ENCODE data around the gene RASAL3.
"Not testable (repeated sequence)": the region's sequence is repeated elsewhere in the genome, so short reads cannot be mapped to it uniquely, and the experiment has no call there.

Gene RASAL3

DNA sequence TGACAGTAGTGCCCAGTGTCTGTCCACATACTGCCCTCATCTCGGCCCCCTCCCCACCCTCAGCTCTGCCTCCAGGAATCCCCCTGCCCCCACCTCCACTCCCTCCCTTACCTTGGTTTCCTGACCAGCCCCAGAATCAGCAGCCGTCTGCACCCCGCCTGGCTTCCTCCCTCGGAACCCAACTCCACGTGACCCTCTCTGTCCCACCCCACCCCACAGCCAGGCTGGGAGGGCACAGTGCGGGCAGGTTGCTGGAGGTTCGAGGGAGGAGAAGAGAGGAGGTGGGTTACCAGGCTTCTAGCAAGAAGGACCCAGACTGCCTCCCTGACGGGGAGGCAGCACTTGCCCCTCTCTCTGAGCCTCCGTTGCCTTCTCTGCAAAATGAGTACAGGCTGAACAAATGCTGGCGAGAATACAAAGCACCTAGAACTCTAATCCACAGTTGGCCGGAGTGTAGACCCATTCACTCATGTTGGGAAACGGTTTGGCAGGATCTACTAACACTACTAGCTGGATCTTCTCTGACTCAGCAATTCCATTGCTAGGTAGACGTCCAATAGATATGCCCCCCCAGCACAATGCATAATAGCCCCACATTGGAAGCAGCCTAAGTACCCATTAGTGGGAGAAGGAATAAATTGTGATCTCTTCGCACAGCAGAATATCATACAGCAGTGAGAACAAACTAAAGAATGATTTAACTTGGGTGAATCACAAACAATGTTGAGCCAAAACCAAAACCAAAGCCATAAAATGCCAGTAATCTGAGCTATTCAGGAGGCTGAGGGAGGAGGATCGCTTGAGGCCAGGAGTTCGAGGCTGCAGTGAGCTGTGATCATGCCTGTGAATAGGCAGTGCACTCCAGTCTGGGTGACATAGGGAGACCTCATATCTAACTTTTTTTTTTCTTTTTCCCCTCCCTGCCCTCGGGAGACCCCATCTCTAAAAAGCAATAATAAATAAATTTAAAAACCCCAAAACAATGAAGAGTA, at the start of gene RASAL3:
RASAL3 (minus strand) TSS at position 151 of the 992 bp plus-strand sequence. CDS start 186 bp downstream, outside the sequence.
- DNase-seq = no peak

DNA sequence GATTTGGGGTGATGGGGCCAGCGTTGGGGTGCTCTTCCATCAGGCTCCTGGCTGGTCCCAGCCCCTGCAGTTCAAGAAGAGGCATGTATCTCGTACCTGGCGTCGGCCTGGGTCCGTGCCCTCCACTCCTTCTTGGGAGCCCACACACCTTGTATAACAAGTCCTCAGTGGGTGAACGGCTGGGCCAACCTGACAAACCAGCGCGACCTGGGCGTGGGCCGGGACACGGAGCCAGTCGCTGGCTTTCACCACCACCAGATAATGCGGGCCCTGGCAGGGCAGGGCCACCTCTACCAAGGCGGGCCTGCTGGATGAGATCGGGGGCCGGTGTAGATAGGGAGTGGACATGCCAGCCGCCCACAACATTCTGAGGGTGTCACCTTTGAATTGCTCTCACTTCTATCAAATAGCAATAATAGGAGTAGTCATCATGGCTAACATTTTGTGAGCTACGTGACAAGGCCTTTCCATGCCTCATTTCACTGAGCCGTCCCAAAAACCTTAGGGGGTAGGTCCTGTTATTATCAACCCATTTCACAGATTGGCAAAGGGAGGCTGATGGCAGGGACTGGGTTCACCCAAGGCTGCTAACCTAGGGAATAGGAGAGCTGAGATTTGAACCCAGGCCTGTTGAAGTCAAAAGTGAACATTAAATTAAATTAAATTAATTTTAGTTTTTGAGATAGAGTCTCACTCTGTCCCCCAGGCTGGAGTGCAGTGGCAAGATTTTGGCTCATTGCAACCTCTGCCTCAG, 47.5 kb upstream of the RASAL3 start:
- DNase-seq = no peak

DNA sequence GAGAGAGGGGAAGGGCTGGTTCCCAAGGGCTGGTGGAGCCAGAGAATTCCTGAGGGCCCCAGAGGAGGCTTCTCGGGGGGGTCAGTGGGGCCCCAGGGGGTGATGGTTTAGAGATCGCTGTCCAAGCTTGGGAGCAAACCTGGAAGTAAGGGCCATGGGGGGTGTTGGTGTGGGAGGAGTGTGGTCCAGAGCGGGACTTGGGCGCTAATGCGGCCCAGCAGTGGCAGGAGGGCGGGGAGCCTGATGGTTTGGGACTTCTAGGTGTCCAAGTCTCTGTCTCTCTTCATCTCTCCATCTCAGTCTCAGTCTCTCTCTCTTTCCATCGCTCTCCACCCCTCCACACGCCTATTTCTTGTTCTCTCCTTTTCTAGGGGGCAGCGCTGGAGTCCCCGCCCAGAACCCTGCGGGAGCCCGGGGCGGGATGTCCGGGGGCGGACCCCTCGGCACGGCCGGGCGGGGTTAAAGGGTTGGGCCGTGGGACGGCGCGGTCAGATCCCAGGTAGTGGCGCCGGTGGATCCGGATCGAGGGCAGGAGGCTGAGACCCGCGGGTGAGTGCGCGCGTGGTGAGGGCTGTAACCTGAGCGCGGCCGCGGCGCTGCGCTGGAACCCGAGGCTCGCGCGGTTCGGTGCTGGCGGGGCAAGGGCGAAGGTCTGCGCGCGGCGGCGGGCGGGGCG, 43.8 kb upstream of the RASAL3 start, which contains the start of gene CYP4F22:
CYP4F22 (plus strand) TSS at position 491 of the 676 bp plus-strand sequence. CDS start 16,812 bp downstream, outside the sequence.
- DNase-seq = no peak

DNA sequence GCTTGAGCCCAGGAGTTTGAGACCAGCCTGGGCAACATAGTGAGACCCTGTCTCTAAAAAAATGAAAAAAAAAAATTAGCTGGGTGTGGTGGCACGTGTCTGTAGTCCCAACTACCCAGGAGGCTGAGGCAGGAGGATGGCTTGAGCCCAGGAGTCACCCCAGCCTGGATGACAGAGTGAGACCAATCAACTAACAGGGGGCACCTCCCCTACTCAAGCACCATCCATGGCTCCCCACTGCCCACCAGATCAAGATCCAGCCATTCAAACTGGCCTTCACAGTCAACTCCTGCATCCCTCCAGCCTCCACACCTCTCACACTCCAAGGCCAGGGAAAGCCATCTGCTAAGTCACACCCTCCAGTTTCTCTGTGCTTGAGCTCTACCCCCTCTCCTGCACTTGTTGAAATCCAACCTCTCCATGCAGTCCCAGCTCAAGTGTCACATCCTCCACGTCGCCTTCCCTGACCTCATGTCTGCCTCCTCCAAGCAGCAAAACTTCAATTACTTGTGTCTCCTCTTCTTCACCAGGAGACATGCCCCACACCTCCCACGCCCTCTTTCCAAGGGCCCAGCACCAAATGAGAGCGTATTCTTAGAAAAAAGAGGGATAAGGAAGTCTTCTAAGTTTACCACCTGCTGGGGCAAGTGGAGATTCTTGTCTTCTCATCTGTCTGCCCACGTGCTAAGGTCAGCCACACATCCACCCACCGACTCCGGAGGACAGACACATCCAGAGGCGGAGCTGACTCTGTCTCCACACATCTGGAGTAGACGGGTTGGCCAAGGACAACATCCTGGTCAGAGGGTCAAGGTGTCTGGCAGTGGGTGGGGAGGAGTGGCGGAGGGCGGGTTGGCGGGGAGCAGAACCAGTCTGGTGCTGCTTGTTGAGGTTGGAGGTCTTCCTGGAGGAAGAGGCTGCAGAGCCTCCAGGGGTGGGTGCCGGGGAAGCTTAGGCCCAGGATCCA, 43.0 kb upstream of the RASAL3 start:
- no peak for DNase-seq

DNA sequence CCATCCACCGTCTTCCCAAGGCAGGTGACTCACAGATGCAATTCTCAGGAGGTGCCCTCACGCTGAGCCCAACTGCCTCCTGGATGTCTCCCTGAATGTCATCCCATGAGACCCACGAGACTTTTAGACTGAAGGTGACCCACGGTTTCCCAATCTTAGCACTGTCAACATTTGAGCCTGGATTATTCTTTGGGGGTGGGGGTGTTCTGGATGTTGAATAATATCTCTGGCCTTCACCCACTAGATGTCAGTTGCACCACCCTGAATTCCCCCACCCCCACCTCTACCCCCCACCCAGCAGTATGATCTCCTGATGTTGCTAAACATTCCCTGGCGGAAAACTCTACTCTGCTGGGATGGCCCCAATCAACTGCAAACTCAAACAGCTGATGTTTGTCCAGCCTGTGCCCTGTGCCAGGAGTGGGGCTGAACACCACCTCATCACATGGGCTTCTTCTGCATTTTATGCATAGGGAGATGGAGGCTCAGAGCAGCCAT, 41.8 kb upstream of the RASAL3 start:
- no peak for DNase-seq

DNA sequence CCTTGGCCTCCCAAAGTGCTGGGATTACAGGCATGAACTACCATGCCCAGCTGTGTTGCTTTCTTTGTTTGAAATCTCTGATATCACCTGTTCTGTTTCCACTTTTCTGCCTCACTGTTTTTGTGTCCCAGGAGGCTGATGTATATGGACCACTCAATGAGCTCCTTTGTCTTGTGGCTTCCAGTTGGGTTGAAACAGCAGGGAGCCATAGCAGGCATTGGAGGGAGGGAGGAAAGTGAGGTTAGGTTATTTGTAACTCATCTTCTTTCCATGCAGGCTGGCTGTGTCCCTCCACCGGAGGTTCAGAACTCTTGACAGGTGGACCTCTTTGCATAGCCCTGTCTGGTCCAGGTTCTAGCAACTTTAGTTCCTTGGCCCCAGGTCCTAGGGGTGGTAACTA, 37.9 kb upstream of the RASAL3 start:
- no peak for DNase-seq

GRCh38 chr19:15501596-15501995, 37.3 kb upstream of the RASAL3 start:
- DNase-seq = no peak

DNA sequence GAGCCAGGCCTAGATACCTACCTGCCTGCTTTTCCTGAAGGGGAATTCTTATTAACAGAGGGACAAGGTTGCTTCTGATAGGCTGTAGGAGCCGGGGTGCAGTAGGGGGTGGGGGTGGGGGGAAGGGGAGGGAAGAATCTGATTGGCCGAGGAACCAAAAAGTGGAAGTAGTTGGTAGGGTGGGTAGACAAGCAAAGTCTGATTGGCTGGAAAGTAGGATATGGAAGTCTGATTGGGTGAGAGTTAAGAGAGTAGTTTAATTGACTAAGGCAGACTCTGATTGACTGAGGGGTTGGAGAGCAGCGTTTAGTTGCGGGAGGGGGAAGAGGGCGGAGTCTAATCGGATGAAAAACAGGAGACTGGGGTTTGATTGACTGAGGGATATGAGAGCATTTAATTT, 34.6 kb upstream of the RASAL3 start:
- no peak for DNase-seq

GRCh38 chr19:15498156-15498858, 34.0 kb upstream of the RASAL3 start:
- no peak for DNase-seq

DNA sequence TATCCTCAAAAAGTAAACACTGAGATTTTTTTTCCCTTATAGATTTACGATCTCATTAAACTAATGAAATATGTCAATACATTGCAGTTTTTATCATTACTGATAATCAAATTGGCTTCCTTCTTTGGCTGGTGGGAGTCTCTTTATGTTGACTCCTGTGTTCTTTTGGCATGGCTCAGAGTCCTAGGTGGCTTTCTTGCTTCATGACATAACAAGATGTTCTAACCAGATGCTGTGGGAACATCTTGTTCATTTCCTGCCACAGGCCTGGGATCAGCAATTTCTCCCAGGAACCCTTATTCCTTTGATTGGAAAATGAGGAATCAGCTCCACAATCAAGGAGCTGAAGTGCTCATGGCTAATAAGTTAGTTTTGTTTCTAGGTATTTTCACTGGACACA, 30.8 kb upstream of the RASAL3 start:
- DNase-seq = no peak

GRCh38 chr19:15488489-15489226, 24.3 kb upstream of the RASAL3 start:
- DNase-seq = no peak

- no peak for DNase-seq
These were observed 22.7 kb upstream of the RASAL3 start for GRCh38 chr19:15487038-15487437.

- DNase-seq = not testable (repeated sequence)
These were observed 21.4 kb upstream of the RASAL3 start for GRCh38 chr19:15485768-15486167.

- DNase-seq = not testable (repeated sequence)
These were observed 16.7 kb upstream of the RASAL3 start for GRCh38 chr19:15480996-15481395.

GRCh38 chr19:15479391-15480345, 15.3 kb upstream of the RASAL3 start, which contains the start of gene PGLYRP2:
PGLYRP2 (minus strand) TSS chr19:15479501; CDS start chr19:15479371, 130 bp downstream.
- DNase-seq = no peak

GRCh38 chr19:15476325-15476724, 12.0 kb upstream of the RASAL3 start:
- DNase-seq = no peak

- DNase-seq = no peak
These were observed 11.3 kb upstream of the RASAL3 start for GRCh38 chr19:15475611-15476010.

DNA sequence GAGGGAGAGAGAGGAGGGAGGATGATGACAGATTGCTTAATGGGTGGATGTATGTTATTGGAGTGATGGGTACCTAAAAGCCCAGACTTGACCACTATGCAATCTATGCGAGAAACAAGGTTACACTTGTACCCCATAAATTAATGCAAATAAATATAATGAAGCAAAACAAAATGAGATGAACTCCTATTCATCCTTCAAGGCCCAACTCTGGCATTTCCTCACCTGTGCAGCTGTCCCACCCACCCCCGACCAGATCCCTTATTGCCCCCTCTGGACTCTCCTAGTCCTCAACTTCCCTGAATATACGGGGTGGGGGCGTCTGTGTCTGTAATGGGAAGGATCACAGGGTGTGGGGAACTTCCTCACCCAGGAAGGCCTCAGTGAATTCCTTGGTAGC, 10.8 kb upstream of the RASAL3 start:
- DNase-seq = no peak

DNA sequence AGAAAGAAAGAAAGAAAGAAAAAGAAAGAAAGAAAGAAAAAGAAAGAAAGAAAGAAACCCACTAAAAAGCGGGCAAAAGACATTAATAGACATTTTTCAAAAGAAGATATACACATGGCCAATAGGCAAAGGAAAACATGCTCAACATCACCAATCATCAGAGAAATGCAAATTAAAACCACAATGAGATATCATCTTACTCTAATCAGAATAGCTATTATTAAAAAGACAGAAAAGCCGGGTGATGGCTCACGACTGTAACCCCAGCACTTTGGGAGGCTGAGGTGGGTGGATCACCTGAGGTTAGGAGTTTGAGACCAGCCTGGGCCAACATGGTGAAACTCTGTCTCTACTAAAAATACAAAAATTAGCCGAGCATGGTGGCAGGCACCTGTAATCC, 9.5 kb upstream of the RASAL3 start:
- not testable (repeated sequence) for DNase-seq
